IPS-18a (cell line): Measurements from ENCODE around the gene INAFM2.

Source experiments
- H3K27ac ChIP-seq: one replicate; pipeline ENCODE4 v1.5.1; 2013; ENCODE audit warnings: low read length
- H3K27me3 ChIP-seq: one replicate; pipeline ENCODE4 v1.6.1; 2013; ENCODE audit warnings: mild to moderate bottlenecking, low read length; ENCODE audit not compliant: control insufficient read depth, insufficient read depth
- H3K36me3 ChIP-seq: one replicate; pipeline ENCODE4 v1.6.1; 2013; ENCODE audit warnings: low read depth, low read length; ENCODE audit not compliant: control insufficient read depth
- H3K4me1 ChIP-seq: one replicate; pipeline ENCODE4 v1.6.1; 2013; ENCODE audit warnings: low read depth, low read length; ENCODE audit not compliant: control insufficient read depth
- H3K4me3 ChIP-seq: one replicate; pipeline ENCODE4 v1.5.1; 2013; ENCODE audit warnings: low read length
- H3K9ac ChIP-seq: one replicate; pipeline ENCODE4 v1.6.1; 2013; ENCODE audit warnings: mild to moderate bottlenecking, low read length, moderate library complexity
- H3K9me3 ChIP-seq: one replicate; pipeline ENCODE4 v1.6.1; 2013; ENCODE audit warnings: low read depth, low read length; ENCODE audit not compliant: control insufficient read depth

Gene INAFM2

DNA sequence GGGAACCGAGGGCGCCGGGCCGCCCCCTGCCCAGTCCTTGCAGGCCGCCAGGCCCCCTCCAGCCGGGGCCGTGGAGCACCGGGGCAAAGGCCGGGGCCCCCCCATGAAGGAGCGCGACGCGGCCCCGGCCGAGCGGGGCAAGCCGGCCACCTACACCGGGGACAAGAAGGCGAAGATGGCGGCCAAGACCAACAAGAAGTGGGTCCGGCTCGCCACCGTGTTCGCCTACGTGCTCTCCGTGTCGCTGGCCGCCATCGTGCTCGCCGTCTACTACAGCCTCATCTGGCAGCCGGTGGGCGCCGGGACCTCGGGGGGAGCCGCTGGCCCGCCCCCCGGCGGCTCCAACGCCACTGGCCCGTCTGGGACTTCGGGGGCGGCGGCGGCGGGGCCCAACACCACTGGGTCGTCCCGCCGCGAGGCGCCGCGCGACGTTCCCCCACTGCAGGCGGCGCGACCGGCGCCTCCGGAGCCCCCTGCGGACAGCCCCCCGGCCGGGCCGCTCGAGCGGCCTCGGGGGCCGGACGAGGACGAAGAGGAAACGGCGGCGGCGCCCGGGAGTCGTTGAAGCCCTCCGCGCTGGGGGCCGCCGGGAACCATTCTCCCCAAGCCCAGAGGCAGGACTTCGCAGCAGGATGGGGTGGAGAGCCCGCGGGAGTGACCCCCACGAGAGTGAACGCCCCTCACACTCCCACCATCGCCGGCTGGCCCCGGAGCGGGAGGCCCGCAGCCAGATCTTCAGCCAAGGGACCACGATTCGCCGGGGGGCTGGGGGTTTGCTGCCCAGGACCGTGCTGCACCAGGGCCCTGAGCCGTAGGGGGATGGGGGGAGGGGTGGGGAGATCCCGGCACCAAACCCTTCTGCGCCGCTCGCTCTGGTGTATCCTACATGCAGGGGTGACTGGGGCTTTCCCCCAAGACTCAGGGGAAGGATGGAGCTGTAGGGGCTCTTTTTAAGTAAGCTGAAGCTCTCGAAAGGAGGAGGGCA is 753 bp downstream of the INAFM2 start:
- peaks cover 45% of the 10 kb centered on the region for H3K27me3 ChIP-seq
- no peaks in the 10 kb centered on the region for H3K9me3 ChIP-seq
- H3K9ac ChIP-seq = no peak overlapping the region
- H3K36me3 ChIP-seq = no peaks in the 10 kb centered on the region
- H3K27ac ChIP-seq = no peak overlapping the region
- H3K4me1 ChIP-seq = peaks cover 57% of the 10 kb centered on the region
- peak overlapping the region; percentile 52 for H3K4me3 ChIP-seq

DNA sequence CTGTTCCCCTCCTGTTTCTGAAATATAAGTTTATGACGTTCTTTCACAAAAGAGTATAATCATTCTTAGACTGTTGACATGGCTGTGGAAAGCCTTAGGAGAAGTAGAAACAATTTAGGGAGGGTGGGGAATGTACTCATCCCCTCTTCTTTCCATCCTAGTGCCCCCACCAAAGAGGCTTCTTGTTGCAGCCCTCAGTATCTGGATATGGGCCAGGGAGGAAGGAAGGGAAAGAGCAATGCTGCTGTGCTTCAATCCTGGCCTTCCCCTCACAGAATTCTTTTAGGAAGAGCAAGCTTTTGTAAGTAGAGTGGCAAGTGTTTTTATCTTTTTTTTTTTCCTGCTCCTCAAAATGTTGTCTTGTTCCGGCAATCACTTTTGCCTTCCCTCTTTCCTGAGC is 1.7 kb downstream of the INAFM2 start:
- H3K27ac ChIP-seq = no peak overlapping the region
- no peaks in the 10 kb centered on the region for H3K9me3 ChIP-seq
- H3K36me3 ChIP-seq = no peaks in the 10 kb centered on the region
- no peak overlapping the region for H3K9ac ChIP-seq
- H3K4me1 ChIP-seq = peaks cover 57% of the 10 kb centered on the region
- peak overlapping the region; percentile 52 for H3K4me3 ChIP-seq
- peaks cover 45% of the 10 kb centered on the region for H3K27me3 ChIP-seq

DNA sequence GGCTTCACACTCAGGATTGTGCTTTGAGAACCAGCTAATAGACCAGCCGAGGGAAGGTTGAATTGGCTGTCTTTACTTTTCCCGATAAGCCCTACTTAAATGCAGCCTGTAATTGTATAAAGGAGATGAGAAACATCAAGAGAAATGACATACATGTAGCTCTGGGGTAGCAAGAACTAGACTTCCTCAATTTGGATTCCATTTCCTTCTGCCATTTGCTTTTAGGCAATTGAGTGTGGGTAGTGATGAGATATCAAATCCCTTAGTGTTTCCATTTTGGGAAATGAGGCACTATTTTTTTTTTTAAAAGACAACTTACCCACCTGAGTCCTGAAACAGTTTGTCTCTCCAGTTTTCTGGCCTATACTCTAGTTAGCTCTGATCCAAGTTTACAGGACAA is 2.2 kb downstream of the INAFM2 start:
- H3K36me3 ChIP-seq = no peaks in the 10 kb centered on the region
- H3K27ac ChIP-seq = no peak overlapping the region
- no peak overlapping the region for H3K9ac ChIP-seq
- H3K4me1 ChIP-seq = peaks cover 55% of the 10 kb centered on the region
- no peak overlapping the region for H3K4me3 ChIP-seq
- no peaks in the 10 kb centered on the region for H3K9me3 ChIP-seq
- H3K27me3 ChIP-seq = peaks cover 45% of the 10 kb centered on the region

DNA sequence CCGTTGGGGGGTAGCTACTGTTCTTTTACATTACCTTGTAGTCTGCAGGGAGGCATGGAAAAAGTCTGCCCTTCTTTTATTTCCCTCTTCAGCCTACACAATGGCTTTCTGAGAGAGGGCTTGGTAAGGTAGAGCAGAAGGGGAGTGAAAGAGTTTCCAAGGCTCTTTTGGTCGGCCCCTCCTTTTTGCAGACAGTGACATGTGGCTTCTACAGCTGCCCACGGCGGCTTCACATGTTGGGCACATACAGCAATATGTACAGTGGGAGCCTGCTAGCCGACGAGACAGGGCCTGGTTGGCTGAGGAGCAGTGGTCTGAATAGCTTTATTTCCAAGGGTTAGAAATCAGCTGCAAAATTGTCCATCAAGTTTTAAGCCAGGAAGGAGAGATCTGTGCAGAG is 4.0 kb downstream of the INAFM2 start:
- Histone ChIP-seq H3K4me1 (peaks cover 50% of the 10 kb centered on the region), H3K9me3 (no peaks in the 10 kb centered on the region), H3K27me3 (peaks cover 30% of the 10 kb centered on the region), H3K27ac (no peak overlapping the region), H3K36me3 (no peaks in the 10 kb centered on the region), H3K9ac (no peak overlapping the region), H3K4me3 (peak overlapping the region; percentile 43)

DNA sequence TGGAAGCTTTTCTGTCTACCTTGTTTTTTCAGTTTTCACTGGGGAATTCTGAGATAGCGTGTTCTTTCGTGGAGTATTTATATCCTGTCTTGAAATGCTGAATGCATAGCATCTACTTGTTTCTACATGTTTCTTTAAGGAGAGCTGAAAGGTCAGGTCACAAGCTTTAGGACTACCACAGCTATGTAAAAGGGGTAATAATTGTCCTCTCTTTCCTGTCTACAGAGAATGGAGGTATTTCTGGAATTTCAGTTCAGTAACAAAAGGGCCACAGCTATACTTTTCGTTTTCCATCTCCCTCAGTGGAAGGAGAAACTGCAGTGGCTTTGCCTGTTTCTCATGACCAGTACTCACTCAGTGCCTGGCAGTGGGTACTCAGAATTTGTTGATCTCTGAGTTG is 4.7 kb downstream of the INAFM2 start:
- peaks cover 24% of the 10 kb centered on the region for H3K27me3 ChIP-seq
- H3K4me1 ChIP-seq = peaks cover 45% of the 10 kb centered on the region
- no peak overlapping the region for H3K27ac ChIP-seq
- H3K36me3 ChIP-seq = no peaks in the 10 kb centered on the region
- H3K9ac ChIP-seq = no peak overlapping the region
- peak overlapping the region; percentile 43 for H3K4me3 ChIP-seq
- H3K9me3 ChIP-seq = no peaks in the 10 kb centered on the region

DNA sequence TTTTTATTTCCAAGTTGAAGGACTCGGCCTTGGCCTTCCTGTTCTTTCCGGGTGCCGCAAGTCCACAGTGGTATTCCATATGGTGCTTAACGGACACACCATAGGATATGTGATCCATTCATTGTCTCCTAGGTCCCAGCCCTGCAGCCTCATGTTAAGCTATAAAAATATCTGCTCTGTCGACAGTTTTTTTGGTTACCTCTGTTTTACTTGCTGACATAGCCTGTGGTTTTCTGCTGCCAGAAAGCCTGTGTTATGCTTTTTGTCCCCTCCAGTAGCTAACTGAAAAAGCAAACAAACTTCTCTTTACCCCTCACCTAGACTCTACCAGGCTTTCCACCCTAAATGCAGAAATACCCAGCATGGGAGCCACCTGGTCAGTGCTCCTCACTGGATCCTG is 5.3 kb downstream of the INAFM2 start:
- Histone ChIP-seq H3K4me3 (peak overlapping the region; percentile 43), H3K4me1 (peaks cover 45% of the 10 kb centered on the region)

DNA sequence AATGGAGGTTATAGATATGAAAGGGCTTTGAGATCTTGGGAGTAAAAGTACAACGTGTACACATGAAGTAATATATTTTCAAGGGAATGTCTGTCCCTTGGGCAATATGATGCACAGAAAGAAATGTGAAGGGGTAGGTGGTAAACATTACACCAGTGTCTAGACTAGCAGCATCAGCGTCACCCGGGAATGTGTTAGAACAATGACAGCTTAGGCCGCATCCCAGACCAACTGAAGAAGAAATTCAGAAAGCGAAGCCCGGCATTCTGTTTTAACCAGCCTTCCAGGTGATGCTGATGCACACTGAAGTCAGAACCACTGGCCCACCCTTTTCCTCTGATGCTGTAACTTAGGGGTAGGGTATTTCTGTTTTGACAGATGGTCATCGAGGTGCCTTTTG is 6.3 kb downstream of the INAFM2 start:
- Histone ChIP-seq H3K27me3 (peaks cover 21% of the 10 kb centered on the region), H3K4me1 (peaks cover 43% of the 10 kb centered on the region), H3K4me3 (no peak overlapping the region), H3K36me3 (no peaks in the 10 kb centered on the region), H3K9ac (no peak overlapping the region), H3K27ac (no peak overlapping the region), H3K9me3 (no peaks in the 10 kb centered on the region)

More for the DNA sequence above, 5.3 kb downstream of the INAFM2 start:
- H3K27me3 ChIP-seq = peaks cover 24% of the 10 kb centered on the region
- no peaks in the 10 kb centered on the region for H3K36me3 ChIP-seq
- H3K27ac ChIP-seq = no peak overlapping the region
- H3K9ac ChIP-seq = no peak overlapping the region
- no peaks in the 10 kb centered on the region for H3K9me3 ChIP-seq

DNA sequence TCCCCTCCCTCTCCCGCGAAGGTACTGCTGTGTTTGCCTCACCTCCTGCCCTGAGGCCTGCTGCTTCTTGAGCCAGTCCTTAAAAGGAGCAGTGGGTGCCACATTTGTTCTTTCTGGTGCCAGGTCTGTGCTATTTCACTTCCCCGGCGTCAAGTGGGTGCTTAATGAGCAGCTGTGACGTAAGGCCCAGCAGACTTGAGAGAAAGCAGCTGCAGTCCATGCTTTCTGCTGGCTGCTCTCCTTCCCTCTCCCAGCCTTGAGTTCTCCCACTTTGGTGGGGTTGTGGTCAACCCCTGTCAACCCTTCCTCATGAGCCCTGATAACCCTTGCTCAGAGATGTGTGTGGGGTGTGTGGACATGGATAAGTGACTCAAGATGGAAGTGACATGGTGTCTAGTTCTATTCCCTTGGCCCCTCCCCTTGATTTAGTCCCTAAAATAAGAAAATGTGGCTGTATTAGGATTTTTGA is 6.9 kb downstream of the INAFM2 start:
- Histone ChIP-seq H3K9me3 (no peaks in the 10 kb centered on the region), H3K4me1 (peaks cover 37% of the 10 kb centered on the region), H3K27ac (no peak overlapping the region), H3K36me3 (no peaks in the 10 kb centered on the region), H3K4me3 (no peak overlapping the region), H3K9ac (no peak overlapping the region), H3K27me3 (peaks cover 15% of the 10 kb centered on the region)

DNA sequence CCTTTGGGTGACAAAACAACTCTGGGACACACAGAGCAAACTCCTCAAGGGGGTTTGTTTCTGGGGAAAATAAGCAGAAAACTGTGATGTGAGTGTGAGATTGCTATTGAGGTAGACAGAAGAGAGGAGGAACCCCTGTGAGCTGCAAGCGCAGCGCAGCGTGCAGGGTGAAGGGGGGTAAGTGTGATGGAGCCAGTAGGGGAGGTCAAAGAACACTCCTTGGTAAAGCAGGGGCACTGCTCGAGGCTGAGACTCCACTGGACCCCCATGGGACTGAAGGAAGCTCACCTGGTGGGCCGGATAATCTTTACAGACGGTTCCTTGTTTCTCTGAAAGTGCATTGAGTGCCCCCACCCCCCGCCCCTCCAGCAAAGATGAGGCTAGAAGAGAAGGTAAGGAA is 7.5 kb downstream of the INAFM2 start:
- Histone ChIP-seq H3K4me3 (no peak overlapping the region), H3K9me3 (no peaks in the 10 kb centered on the region), H3K36me3 (no peaks in the 10 kb centered on the region), H3K4me1 (peaks cover 31% of the 10 kb centered on the region), H3K9ac (no peak overlapping the region), H3K27ac (no peak overlapping the region), H3K27me3 (peaks cover 9% of the 10 kb centered on the region)

DNA sequence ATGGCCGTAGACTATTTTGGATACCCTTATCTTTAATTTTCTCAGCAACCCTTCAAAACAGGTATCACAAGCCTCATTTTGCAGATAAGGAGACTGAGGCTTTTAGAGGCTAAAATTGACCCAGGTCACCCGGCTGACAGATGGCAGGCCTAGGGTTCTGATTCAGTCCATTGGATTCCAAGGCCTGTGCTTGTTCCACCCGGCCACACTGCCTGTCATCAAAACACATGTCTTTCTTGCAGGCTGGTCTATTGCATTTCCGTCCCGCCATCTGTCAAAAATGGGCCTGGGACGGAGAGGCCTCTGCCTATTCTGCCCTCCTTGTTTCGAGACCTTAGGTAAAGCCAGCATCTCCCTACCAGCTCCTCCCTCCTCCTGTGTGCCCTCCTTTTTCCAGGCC is 8.1 kb downstream of the INAFM2 start:
- H3K9me3 ChIP-seq = no peaks in the 10 kb centered on the region
- H3K27me3 ChIP-seq = peaks cover 3% of the 10 kb centered on the region
- no peak overlapping the region for H3K9ac ChIP-seq
- no peak overlapping the region for H3K4me3 ChIP-seq
- no peak overlapping the region for H3K27ac ChIP-seq
- H3K36me3 ChIP-seq = no peaks in the 10 kb centered on the region
- peaks cover 25% of the 10 kb centered on the region for H3K4me1 ChIP-seq

DNA sequence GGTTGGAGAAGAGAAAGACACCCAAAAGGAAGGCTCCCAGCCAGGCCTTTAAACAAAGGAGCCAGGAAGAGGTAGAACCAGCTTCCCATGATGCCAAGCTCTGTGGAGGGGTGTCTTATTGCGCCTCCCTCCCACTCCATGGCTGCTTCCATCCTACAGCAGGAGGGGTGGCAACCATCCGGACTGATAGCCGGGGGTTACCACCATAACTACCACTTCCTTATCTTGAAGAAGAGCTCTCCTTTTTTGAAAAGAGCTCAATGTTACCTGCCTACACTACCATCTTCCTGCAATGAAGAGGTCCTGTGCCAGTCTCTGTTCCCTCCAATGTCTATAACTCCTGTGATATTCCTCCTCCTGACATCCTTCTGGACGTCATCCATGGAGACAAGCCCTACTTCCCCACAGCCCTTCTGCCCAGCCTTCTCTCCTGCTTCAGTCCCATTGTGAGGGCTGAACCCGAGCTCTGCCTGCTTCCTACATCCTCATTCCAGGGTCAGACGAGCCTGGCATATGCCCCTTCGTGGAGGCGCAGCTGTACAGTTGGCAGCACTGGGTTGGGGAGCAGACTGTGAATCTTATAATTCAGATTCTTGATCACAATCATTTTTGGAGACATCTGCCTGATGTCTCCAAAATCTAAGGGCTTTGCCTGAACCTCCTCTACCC is 8.8 kb downstream of the INAFM2 start:
- H3K4me1 ChIP-seq = peaks cover 19% of the 10 kb centered on the region
- H3K4me3 ChIP-seq = no peak overlapping the region
- H3K9me3 ChIP-seq = no peaks in the 10 kb centered on the region
- no peak overlapping the region for H3K9ac ChIP-seq
- H3K36me3 ChIP-seq = no peaks in the 10 kb centered on the region
- peaks cover 4% of the 10 kb centered on the region for H3K27me3 ChIP-seq
- H3K27ac ChIP-seq = no peak overlapping the region
